ENCODE measurements around the gene WDR27.

WDR27 gene

GRCh38 chr6:169640983-169641382 is 60.8 kb downstream of the WDR27 start:
- DNase-seq: no peak

DNA sequence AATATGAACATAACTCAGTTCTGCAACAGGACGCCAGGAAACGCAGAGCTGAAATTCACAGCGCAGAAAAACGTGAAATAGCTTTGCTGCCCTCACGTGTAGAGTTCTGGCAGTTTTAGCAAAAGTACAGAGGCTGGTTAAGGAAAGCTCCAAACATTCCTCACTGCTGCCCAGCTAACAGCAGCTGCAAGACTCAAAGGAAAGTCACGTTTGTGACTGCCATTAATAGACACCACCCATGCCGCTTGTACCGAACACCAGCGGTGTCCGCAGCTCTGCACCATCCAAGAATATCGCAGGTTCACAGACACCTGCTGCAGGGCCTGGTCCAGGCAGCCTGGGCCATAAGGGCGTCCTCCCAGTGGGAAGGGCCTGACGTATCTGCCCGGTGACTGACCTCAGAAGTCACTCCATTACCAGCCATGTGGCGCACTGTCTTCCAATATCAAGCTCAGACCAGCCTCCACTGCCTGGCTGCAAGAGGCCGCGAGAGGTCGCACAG is 61.4 kb downstream of the WDR27 start:
- peak in 1 of 58 donors; percentile 9 for DNase-seq

GRCh38 chr6:169639653-169640278 is 62.1 kb downstream of the WDR27 start:
- no peak for DNase-seq

DNA sequence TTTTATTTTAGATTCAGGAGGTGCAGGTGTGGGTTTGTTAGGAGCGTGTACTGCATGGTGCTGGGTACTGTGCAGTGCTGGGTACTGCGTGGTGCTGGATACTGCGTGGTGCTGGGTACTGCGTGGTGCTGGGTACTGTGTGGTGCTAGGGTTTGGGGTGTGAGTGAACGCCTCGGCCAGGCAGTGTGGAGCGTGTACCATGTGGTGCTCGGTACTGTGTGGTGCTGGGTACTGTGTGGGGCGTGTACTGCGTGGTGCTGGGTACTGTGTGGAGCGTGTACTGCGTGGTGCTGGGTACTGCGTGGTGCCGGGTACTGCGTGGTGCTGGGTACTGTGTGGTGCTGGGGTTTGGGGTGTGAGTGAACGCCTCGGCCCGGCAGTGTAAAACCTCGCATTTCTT is 62.9 kb downstream of the WDR27 start:
- DNase-seq: no peak

GRCh38 chr6:169638388-169638787 is 63.4 kb downstream of the WDR27 start:
- no peak for DNase-seq

- no peak for DNase-seq
Observed at GRCh38 chr6:169635345-169635744, 66.5 kb downstream of the WDR27 start.

- no peak for DNase-seq
Observed at GRCh38 chr6:169632841-169633240, 69.0 kb downstream of the WDR27 start.

DNA sequence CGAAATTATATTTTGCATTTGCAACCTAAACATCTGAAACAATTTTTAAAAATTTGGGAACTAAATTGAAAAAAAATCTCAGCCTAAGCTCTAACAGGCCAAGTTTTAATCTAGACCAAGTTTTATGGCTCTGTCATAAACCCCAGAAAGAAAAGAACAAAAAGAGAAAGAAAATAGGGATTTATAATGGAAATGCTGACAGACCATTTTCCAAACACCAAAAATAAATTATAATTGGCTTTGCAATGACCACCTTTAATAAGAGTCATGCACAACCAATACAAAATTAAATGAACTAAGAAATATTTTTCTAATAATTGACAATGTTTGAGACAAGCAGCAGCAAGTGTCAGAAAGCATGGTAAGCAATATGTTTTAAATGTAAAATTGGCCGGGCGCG is 72.6 kb downstream of the WDR27 start:
- DNase-seq: no peak

DNA sequence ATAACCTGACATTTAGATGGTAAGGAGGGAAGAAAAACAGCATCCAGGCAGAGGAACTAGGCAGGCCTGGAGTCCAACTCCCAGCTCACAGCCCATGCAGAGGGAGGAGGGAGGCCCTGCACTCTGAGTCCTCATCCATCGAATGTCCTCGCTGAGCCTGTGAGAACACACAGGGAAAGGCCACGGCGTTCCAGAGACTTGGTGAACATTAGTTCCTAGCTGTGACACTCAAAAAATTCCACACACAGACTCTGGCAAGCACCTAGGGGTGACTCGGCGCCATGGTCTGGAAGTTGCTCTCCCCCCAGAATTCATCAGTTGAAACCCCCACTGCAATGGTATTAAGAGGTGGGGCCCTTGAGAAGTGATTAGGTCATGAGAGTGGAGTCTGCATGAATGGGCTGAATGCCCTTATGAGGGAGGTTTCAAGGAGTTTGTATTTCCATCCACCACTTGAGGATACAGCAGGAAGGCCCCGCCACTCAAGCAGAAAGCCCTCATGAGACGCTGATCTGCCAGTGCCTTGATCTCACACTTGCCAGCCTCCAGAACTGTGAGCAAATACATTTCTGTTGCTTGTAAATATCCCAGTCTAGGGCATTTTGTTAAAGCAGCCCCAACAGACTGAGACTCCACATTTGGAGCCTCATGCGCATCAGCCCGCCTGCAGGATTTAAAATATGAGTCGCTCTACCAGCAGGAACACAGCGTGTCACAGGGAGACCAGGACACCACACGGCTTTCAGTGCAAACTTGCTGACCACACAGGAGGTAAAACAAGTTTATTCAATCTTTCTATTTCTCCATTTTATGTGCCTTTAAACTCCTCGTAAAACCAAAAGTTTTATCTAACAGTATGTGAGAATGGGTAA is 73.9 kb downstream of the WDR27 start:
- DNase-seq: no peak

- no peak for DNase-seq
Observed at GRCh38 chr6:169626649-169627048, 75.2 kb downstream of the WDR27 start.

DNA sequence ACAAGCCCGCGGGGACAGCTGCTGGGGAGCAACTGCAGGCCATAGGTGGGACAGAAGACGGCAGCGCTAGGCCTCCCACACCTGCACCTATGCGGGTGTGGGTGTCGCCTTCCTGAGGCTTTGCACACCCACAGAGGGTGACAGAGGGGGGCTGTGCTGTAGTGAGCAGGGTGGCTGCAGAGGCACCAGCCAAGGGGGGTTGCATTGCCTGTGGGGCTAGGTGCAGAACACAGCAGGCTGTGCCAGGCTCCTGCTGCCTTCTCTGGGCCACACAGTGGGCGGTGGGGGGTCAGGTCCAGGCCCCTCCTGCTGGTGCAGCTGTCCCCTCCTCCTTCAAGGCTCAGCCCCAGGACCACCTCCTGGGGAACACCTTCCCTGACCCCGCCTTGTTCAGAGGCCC is 75.7 kb downstream of the WDR27 start:
- no peak for DNase-seq

- DNase-seq: no peak
Observed at GRCh38 chr6:169625376-169625775, 76.5 kb downstream of the WDR27 start.

GRCh38 chr6:169624785-169625184 is 77.0 kb downstream of the WDR27 start:
- no peak for DNase-seq

- DNase-seq: no peak
Observed at GRCh38 chr6:169623975-169624374, 77.9 kb downstream of the WDR27 start.

DNA sequence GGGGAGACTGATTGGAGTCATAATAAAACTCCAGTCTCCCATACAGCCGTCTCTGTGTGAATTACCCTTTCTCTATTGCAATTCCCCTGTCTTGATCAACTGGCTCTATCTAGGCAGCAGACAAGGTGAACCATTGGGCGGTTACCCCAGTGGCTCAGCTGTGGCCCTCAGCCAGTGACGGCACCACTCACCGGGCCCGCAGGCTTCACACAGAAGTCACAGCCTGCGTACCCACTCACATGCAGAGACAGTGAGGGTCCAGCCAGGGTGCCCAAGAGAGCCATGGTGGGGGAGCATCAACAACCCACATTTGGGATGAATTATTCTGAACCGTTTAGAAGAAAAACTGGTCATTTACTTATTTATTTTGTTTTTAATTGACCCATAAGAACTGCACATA is 78.5 kb downstream of the WDR27 start:
- no peak for DNase-seq

GRCh38 chr6:169622618-169623017 is 79.2 kb downstream of the WDR27 start:
- DNase-seq: no peak

GRCh38 chr6:169621311-169621710 is 80.5 kb downstream of the WDR27 start:
- DNase-seq: no peak

DNA sequence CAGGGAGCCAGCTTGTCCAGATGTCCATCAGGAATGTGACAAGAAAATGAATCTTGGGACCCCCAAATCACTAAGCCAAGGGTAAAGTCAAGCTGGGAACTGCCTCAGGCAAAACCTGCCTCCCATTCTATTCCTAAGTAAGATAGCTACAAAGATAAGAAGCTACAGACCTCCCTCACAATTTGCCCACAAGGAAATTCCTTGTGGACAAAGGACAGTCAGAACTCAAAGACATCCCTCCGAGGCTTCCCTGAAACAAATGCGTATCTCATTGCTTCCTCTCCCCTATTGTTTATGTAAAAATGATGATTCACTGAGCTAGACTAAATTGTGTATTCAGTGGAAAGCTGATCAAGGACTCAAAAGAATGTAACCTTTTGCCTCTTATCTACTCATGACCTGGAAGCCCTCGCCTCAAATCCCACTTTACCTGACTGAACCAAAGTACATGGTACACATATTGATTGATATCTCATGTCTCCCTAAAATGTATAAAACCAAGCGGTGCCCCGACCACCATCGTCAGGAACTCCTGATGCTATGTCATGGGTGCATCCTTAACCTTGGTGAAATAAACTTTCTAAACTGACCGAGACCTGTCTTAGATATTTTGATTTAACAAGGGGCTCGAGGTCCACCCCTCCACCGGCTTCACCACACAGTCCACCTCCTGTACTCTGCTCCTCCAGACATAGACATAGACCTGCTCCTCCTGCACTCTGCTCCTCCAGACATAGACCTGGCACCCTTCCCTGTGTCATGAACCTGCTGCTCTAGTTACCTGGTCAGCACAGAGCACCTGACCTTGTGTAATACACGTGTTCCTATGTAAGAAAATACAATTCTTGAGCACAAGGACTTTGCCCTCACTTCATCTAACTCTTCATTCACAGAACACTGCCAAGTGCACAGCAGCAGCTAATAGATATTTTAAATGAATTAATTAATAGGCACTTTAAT is 81.4 kb downstream of the WDR27 start:
- DNase-seq: no peak

DNA sequence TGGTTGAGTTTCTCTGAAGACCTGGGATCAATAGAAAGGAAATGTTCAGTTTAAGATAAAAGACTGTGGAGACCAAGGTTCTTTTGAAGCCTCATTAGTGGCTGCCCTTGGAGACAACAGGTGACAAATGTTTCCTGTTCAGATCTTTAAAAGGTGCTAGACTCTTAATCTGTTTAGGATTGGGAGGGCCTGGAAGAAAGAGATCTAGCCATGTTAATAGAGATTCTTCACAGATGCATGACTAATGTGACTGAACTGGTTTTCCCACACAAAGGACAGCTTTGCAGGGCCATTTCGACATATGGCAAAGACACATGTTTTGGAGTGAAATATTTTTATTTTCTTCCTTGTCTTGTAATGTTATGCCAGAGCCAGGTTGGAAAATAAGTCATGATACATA is 82.2 kb downstream of the WDR27 start:
- no peak for DNase-seq

GRCh38 chr6:169618526-169619490 is 83.0 kb downstream of the WDR27 start:
- DNase-seq: no peak

Data from anterior cingulate cortex (tissue), 58 donors.